ENCODE data around the gene VPS52. TPM values are rescaled to one million over a fixed set of nuclear protein-coding genes. Genes with fewer than 3 reads are reported as not detected.
A peak's percentile ranks its signal among the peaks of the same experiment; 100 is the strongest.

Gene VPS52
- total RNA-seq, 1 experiment from 2014 or later = 47.1 TPM

DNA sequence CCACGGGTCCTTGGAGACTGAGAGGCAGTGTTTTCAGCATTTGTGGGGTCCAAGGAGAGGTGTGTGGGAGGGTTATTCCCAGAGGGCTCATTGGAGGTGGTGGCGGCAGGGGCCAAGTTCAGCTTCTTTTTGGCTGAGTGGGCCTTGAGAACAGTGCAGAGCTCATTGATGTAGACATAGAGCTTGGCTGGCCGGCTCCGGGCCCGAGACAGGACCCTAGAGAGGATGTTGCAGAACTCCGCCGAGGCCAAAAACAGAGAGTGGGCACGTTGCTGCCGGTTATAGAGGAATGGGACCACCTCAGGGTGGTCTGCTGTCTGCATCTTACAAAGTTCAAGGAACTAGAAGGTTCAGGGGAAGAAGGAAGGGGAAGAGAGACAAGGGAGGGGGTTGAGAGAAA lies 49.6 kb upstream of the VPS52 start:
- H4K8ac ChIP-seq (replicated peaks; ENCODE audit: insufficient read length, low read depth, low read length) = no peak overlapping the region
- no peak overlapping the region for H3K9ac ChIP-seq (ENCODE audit: extremely low read depth, insufficient read length, low read length)
- no peaks in the 10 kb centered on the region for H3K27me3 ChIP-seq (ENCODE audit: insufficient read depth, low read length)
- no peak overlapping the region for H4K5ac ChIP-seq (ENCODE audit: insufficient read length, low read depth, low read length)
- WGBS (ENCODE audit: extremely low coverage, insufficient read length, low lambda C conversion rate) = no CpG with 5 or more reads among the region's 9 CpGs
- no peak overlapping the region for H3K18ac ChIP-seq (ENCODE audit: insufficient read length, low read depth, low read length)
- H2BK120ac ChIP-seq (ENCODE audit: low read depth, low read length, poor library complexity, severe bottlenecking) = no peak overlapping the region
- H3K23ac ChIP-seq (ENCODE audit: insufficient read length, low read depth, low read length) = no peak overlapping the region
- no peaks in the 10 kb centered on the region for H4K20me1 ChIP-seq (ENCODE audit: control insufficient read depth, insufficient read depth, insufficient read length)
- no peak overlapping the region for H3K27ac ChIP-seq (ENCODE audit: insufficient read length, low read depth, low read length)
- Mint-ChIP-seq H3K4me1 (peaks cover 56 to 58% of the 10 kb centered on the region in 2 experiments), H3K36me3 (ENCODE audit: insufficient read depth in 1 of 3, low read depth in 3 of 3) (peaks cover 28 to 42% (median 36%) of the 10 kb centered on the region in 3 experiments), H3K4me3 (peak overlapping the region; percentile 95 to 100), H3K27ac (peak overlapping the region; percentile 40 to 70 (median 66); a peak in 5 of 7 replicates), H3K9me3 (peaks cover 0 to 3% of the 10 kb centered on the region in 2 experiments; a peak in 3 of 5 replicates), H3K27me3 (ENCODE audit: low read depth) (no peaks in the 10 kb centered on the region; the same call in 1 of the 2 replicates)
- peaks cover 8% of the 10 kb centered on the region; the same call in 1 of the 2 replicates for H3K79me2 ChIP-seq (ENCODE audit: insufficient read depth, low read length)
- H2BK15ac ChIP-seq (ENCODE audit: low read depth, low read length) = no peak overlapping the region
- H4K91ac ChIP-seq (ENCODE audit: insufficient read length, low read depth, low read length) = no peak overlapping the region
- H3T11ph ChIP-seq (ENCODE audit: low read length) = no peak overlapping the region
- peaks cover 18% of the 10 kb centered on the region for H3K23me2 ChIP-seq (ENCODE audit: insufficient read length, low read depth, low read length, poor library complexity, severe bottlenecking)
- H2BK20ac ChIP-seq (ENCODE audit: low read depth, low read length, poor library complexity, severe bottlenecking) = no peak overlapping the region
- H3K79me1 ChIP-seq (ENCODE audit: insufficient read depth, low read depth, low read length, poor library complexity, severe bottlenecking) = peaks cover 7% of the 10 kb centered on the region
- H3K4ac ChIP-seq (ENCODE audit: low read depth, low read length) = no peak overlapping the region
- H3K4me1 ChIP-seq (ENCODE audit: insufficient read depth, low read length) = peaks cover 9% of the 10 kb centered on the region; the same call in 1 of the 2 replicates
- no peak overlapping the region for H2BK12ac ChIP-seq (ENCODE audit: insufficient read length, low read depth, low read length)
- peak overlapping the region; percentile 94 for H3K4me2 ChIP-seq (ENCODE audit: insufficient read depth, insufficient read length, low read length)
- DNase-seq = no peak
- H3K14ac ChIP-seq (ENCODE audit: insufficient read depth, low read length) = no peak overlapping the region
- no peak overlapping the region for H3K56ac ChIP-seq (ENCODE audit: insufficient read length, low read depth, low read length)
- no peaks in the 10 kb centered on the region for H3K9me3 ChIP-seq (ENCODE audit: control insufficient read depth, low read depth, low read length)
- TF ChIP-seq, protein P1, sequence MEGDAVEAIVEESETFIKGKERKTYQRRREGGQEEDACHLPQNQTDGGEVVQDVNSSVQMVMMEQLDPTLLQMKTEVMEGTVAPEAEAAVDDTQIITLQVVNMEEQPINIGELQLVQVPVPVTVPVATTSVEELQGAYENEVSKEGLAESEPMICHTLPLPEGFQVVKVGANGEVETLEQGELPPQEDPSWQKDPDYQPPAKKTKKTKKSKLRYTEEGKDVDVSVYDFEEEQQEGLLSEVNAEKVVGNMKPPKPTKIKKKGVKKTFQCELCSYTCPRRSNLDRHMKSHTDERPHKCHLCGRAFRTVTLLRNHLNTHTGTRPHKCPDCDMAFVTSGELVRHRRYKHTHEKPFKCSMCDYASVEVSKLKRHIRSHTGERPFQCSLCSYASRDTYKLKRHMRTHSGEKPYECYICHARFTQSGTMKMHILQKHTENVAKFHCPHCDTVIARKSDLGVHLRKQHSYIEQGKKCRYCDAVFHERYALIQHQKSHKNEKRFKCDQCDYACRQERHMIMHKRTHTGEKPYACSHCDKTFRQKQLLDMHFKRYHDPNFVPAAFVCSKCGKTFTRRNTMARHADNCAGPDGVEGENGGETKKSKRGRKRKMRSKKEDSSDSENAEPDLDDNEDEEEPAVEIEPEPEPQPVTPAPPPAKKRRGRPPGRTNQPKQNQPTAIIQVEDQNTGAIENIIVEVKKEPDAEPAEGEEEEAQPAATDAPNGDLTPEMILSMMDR (conservative IDR thresholded peaks at IDR 0.05) = no peak
- H2AFZ ChIP-seq (ENCODE audit: low read length) = no peak overlapping the region
- no peak overlapping the region for H2BK5ac ChIP-seq (ENCODE audit: insufficient read length, low read length)
- H2AK5ac ChIP-seq (ENCODE audit: insufficient read length, low read length) = no peak overlapping the region
